HAP-1 (cell line): ENCODE data around the gene MAPK11.

Source experiments
- DNase-seq, 2 experiments: peaks; one replicate each; pipeline ENCODE4 v3.0.0-alpha.2; 2016 to 2020; ENCODE audit warnings: low spot score in 2 of 2
- H3K27me3 ChIP-seq: fragments of 250-450 bp; sonication (Bioruptor Pico); 2 replicates; pipeline ENCODE4 v1.5.1; 2020; ENCODE audit warnings: low read depth, mild to moderate bottlenecking, moderate library complexity
- H3K36me3 ChIP-seq: fragments of 250-450 bp; sonication (Bioruptor Pico); replicated peaks from 2 replicates; pipeline ENCODE4 v1.5.1; 2020; ENCODE audit warnings: mild to moderate bottlenecking
- H3K4me1 ChIP-seq: fragments of 250-450 bp; sonication (Bioruptor Pico); 2 replicates; pipeline ENCODE4 v1.5.1; 2020; ENCODE audit warnings: mild to moderate bottlenecking
- H3K4me3 ChIP-seq: fragments of 250-450 bp; sonication (Bioruptor Pico); 2 replicates; pipeline ENCODE4 v1.5.1; 2020; ENCODE audit warnings: mild to moderate bottlenecking, moderate library complexity
- H3K9me3 ChIP-seq: fragments of 250-450 bp; sonication (Bioruptor Pico); 2 replicates; pipeline ENCODE4 v1.5.1; 2020; ENCODE audit warnings: mild to moderate bottlenecking, moderate library complexity
- in situ Hi-C: fragments of 300-500 bp; cut with MboI; formaldehyde crosslinking; loops from 3 replicates; pipeline ENCODE4 v1.14.3; 2020; ENCODE audit warnings: low sequenced_read_pairs, inconsistent platforms, mixed read lengths

Gene MAPK11

DNA sequence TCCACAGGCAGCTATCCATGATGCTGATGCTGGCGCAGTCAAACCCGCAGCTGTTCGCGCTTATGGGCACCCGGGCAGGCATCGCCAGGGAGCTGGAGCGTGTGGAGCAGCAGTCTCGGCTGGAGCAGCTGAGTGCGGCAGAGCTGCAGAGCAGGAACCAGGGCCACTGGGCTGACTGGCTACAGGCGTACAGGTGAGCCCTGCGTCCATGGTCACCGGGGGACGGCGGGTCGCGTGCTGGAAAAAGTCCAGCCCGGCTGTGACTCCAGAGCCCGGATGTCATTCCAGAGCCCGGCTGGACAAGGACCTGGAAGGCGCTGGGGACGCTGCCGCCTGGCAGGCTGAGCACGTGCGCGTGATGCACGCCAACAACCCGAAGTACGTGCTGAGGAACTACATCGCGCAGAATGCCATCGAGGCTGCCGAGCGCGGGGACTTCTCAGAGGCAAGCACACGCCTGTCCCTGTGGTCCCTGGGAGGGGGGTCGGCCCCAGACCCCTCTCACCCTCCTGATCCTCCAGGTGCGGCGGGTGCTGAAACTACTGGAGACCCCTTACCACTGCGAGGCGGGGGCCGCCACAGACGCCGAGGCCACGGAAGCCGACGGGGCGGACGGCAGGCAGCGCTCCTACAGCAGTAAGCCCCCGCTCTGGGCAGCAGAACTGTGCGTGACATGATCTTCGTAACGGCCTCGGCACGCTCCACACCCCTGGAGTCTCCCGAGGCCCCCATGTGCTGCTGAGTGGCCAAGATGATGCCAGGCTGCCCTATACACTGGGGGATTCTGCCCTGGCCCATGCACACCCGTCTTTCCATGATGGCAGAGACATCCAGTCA lies 53.3 kb downstream of the MAPK11 start:
- Histone ChIP-seq H3K4me3 (no peak overlapping the region), H3K4me1 (no peaks in the 10 kb centered on the region), H3K36me3 (peaks cover 86% of the 10 kb centered on the region), H3K27me3 (no peaks in the 10 kb centered on the region), H3K9me3 (no peaks in the 10 kb centered on the region)
- in situ Hi-C loops: no loop called here
- no peak for DNase-seq

DNA sequence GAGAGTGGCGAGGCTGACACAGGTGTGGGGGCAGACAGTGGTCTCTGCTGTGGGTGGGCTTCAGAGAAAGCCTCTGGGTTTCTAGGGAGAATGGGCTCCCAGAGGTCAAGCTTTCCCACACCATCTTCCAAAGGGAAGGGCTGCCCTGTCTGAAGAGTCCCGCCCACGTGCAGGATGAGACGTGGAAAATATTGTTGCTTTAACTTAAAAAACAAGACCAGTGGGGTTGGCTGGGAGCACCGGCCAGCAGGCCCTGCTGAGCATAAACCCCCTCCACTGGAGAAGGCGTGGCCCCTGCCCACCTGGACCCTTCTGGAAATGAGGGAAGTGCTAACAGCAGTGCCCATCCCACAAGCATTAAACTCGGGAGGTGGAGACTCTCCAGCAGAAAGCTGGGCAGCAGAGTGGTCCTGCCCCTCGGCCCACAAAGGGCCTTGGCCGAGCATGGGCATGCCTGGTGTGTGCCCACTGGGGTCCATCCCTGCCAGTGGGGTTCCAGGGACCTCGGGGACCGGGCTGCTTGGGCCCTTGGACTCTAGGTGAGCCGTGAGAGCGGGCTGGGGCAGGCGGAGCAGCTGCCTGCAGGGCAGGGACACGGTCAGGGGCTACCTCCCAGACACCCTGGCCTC lies 54.0 kb downstream of the MAPK11 start:
- in situ Hi-C loops: no loop called here
- Histone ChIP-seq H3K36me3 (peaks cover 84% of the 10 kb centered on the region), H3K4me3 (no peak overlapping the region), H3K27me3 (no peaks in the 10 kb centered on the region), H3K4me1 (no peaks in the 10 kb centered on the region), H3K9me3 (no peaks in the 10 kb centered on the region)
- DNase-seq: no peak

DNA sequence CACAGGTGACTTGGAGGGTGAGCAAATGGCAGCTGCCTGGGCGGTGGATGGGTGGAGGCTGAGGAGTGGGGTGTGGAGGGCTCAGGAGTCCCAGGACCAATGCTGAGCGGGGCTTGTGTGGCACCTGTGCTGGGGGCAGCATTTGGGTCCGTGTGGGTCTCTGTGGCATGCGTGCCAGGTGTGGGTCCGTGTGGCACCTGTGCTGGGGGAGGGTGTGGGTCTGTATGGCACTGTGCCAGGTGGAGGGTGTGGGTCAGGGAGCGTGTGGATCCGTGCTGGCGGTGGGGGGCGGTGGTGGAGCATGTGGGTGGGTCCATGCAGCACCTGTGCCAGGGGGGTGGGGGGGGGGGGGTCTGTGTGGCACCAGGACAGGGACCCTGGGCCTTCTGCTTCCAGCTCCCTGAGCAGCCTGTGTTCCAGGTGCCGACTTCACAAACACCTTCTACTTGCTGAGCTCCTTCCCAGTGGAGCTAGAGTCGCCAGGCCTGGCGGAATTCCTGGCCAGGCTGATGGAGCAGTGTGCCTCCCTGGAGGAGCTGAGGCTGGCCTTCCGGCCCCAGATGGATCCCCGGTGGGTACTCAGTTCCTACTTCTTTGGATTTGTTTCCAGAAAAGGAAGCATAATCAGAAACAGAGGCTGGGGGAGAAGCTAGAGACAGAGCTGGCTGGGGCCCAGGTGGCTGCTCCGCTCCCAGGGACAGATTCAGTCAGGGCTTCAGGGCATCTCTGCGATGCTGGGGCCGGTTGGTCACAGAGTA lies 54.7 kb downstream of the MAPK11 start:
- in situ Hi-C loops: no loop called here
- H3K4me3 ChIP-seq: no peak overlapping the region
- H3K27me3 ChIP-seq: no peaks in the 10 kb centered on the region
- H3K36me3 ChIP-seq: peaks cover 89% of the 10 kb centered on the region
- no peaks in the 10 kb centered on the region for H3K4me1 ChIP-seq
- H3K9me3 ChIP-seq: no peaks in the 10 kb centered on the region
- no peak for DNase-seq
